Gastroesophageal sphincter (tissue), 4 donors: Measurements from ENCODE around the gene CERT1. TPM values are rescaled to one million over a fixed set of nuclear protein-coding genes. Genes with fewer than 3 reads are reported as not detected.

Experiments used
- ATAC-seq: fragments of 150-250 bp; one replicate; pipeline ENCODE4 v1.9.1; 2016; ENCODE audit warnings: mild to moderate bottlenecking, moderate library complexity
- H3K27ac ChIP-seq, 4 donors: fragments of 200-600 bp; sonication (generic) in 3 of 4; 1 replicate in 3 of 4; 2 replicates in 1 of 4; pipeline ENCODE4 v1.5.1; 2016 to 2019
- H3K27me3 ChIP-seq: fragments of 200-600 bp; sonication (generic); one replicate; pipeline ENCODE4 v1.5.1; 2019
- H3K36me3 ChIP-seq, 2 donors: fragments of 200-600 bp; sonication (generic); one replicate each; pipeline ENCODE4 v1.5.1; 2019; ENCODE audit warnings: control low read depth in 1 of 2
- H3K4me1 ChIP-seq, 3 donors: fragments of 200-600 bp; sonication (generic); 1 replicate in 2 of 3; 2 replicates in 1 of 3; pipeline ENCODE4 v1.5.1; 2016 to 2019; ENCODE audit warnings: control low read depth in 2 of 3
- H3K4me3 ChIP-seq, 2 donors: fragments of 200-600 bp; sonication (generic); one replicate each; pipeline ENCODE4 v1.5.1; 2019; ENCODE audit warnings: mild to moderate bottlenecking in 1 of 2, moderate library complexity in 1 of 2
- H3K9me3 ChIP-seq, 3 donors: fragments of 200-600 bp; sonication (generic); one replicate each; pipeline ENCODE4 v1.5.1; 2017 to 2019; ENCODE audit warnings: control low read depth in 2 of 3
- CTCF ChIP-seq, 4 experiments: fragments of 200-600 bp in 2 of 4; fragments of 450-650 bp in 2 of 4; sonication (generic) in 1 of 4; IDR thresholded peaks; one replicate each; pipeline ENCODE4 v1.5.1; 2017 to 2019; ENCODE audit warnings: antibody characterized with exemption in 4 of 4, mild to moderate bottlenecking in 2 of 4, moderate library complexity in 2 of 4
- EP300 ChIP-seq: sonication (generic); formaldehyde crosslinking; IDR thresholded peaks from one replicate; pipeline ENCODE4 v1.6.1; 2017; ENCODE audit warnings: antibody characterized with exemption, mild to moderate bottlenecking
- POLR2A ChIP-seq, 2 donors: fragments of 450-650 bp; IDR thresholded peaks; one replicate each; pipeline ENCODE4 v1.6.1; 2017; ENCODE audit warnings: antibody characterized with exemption in 2 of 2, mild to moderate bottlenecking in 2 of 2, moderate library complexity in 1 of 2
- POLR2AphosphoS5 ChIP-seq: sonication (generic); formaldehyde crosslinking; IDR thresholded peaks from one replicate; pipeline ENCODE4 v1.6.1; 2017; ENCODE audit warnings: antibody characterized with exemption
- WGBS, 2 donors: methylation state at CpG; one replicate each; pipeline ENCODE4 v1.1.5; 2018; ENCODE audit warnings: low coverage in 1 of 2; 5-methylcytosine and 5-hydroxymethylcytosine counted together
- small RNA-seq, 4 donors: library from RNA; depleted of rRNA; stranded (forward); fragments of <200 nt; gene quantifications; one replicate each; pipeline ENCODE3, GENCODE V24; 2016
- total RNA-seq, 4 donors: library from RNA; depleted of rRNA; stranded (reverse); fragments of >200 nt; gene quantifications; one replicate each; pipeline ENCODE4 v1.1.0, GENCODE V29; 2016

Gene CERT1
- total RNA-seq, 4 donors from 2014 or later: 23.4 to 46.5 (median 36.6) TPM

DNA sequence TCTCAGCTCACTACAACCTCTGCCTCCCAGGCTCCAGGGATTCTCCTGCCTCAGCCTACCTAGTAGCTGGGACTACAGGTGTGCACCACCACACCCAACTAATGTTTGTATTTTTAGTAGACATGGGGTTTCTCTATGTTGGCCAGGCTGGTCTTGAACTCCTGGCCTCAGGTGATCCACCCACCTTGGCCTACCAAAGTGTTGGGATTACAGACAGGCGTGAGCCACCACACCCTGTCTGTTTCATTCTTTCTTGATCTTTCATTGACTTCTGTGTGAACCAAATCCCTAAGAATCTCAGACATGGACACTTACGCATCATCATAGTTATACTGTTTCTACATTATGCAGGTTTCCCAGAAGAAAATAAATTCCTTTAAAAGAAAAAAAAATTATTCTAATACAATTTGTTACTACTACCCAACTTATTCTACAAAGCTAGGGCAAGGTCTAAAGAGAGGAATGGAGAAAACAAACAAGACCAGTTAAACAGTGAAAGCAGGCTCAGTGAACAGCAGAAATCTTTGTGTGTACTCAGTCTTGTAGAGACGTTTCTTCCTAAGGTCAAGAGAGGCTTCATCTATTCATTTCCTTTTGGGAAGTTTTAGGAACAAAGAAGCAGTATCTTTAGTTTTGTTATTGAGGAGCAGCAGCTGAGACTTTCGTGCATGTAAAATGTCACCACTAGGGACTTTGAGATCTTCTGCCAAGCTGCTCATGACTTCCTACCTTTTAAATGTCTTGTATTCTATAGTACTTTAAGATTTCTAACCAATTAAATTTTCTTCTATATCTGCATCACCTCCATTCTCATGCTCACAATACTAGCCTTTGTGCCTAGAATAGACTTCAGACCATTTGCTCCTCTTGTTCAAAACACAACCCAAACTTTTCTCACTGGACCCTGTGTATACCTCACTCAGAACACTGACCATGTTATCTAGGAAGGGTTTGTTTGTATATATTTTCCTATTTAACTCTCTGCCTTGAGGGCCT lies 180.0 kb downstream of the CERT1 start:
- Histone ChIP-seq H3K9me3 (no peaks in the 10 kb centered on the region), H3K27me3 (no peaks in the 10 kb centered on the region), H3K36me3 (no peaks in the 10 kb centered on the region), H3K4me1 (peaks cover 0 to 6% (median 0%) of the 10 kb centered on the region in 3 donors), H3K4me3 (no peak overlapping the region), H3K27ac (no peak overlapping the region)
- ATAC-seq: no peak
- 33 to 60% methylated on average over 2 to 3 of the region's 4 CpGs for WGBS, 2 donors
- TF ChIP-seq POLR2A (IDR thresholded peaks at IDR 0.05) (no peak), CTCF (IDR thresholded peaks at IDR 0.05) (no peak), POLR2AphosphoS5 (no peak), EP300 (no peak)

DNA sequence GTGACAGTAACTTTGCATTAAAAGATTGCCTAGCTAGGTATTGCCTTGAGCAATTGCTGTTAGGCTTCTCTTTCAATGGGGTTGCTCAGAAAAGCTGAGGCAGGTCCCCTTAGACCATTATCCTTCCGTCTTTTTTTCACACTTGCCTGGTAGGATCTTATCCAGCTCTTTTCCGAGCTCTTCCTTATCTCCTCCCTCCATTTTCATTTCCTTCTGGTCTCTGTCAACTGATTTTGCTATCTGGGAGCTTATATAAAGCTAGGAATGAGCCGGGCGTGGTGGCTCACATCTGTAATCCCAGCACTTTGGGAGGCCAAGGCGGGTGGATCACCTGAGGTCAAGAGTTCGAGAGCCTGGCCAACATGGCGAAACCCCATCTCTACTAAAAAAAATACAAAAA lies 181.0 kb downstream of the CERT1 start:
- no peak overlapping the region for H3K4me3 ChIP-seq
- WGBS, 2 donors: 85 to 100% methylated on average over 6 to 7 of the region's 7 CpGs

More for the DNA sequence above, 181.0 kb downstream of the CERT1 start:
- H3K4me1 ChIP-seq: no peaks in the 10 kb centered on the region
- no peaks in the 10 kb centered on the region for H3K27me3 ChIP-seq
- no peak overlapping the region for H3K27ac ChIP-seq
- no peak for ATAC-seq
- no peak for TF ChIP-seq POLR2A (IDR thresholded peaks at IDR 0.05)
- TF ChIP-seq CTCF (IDR thresholded peaks at IDR 0.05): no peak
- no peak for TF ChIP-seq EP300
- no peak for TF ChIP-seq POLR2AphosphoS5
- no peaks in the 10 kb centered on the region for H3K9me3 ChIP-seq
- no peaks in the 10 kb centered on the region for H3K36me3 ChIP-seq

Small RNA genes within 50 kb of the gene (small RNA-seq; reads per million reads assigned to genes)
- gene RNU7-175P: 0 reads per million in 4 donors

Other genes with a start within 250 kb of the CERT1 start
- gene HMGCR, start 174.4 kb downstream of the CERT1 start, total RNA-seq: 10 to 100 TPM; 10.4 to 14.2 (median 13.5) TPM
- gene POLK, start 262 bp upstream of the CERT1 start, total RNA-seq: 10 to 100 TPM; 34.7 to 64.4 (median 41.8) TPM
- under 1 TPM in 2 of 4 donors, not detected in 2; 0.20 to 0.94 TPM for gene ANKDD1B, start 99.8 kb upstream of the CERT1 start, total RNA-seq
- gene POC5, start 205.8 kb upstream of the CERT1 start, total RNA-seq: 10 to 100 TPM in 3 of 4 donors, 1 to 10 TPM in 1; 6.1 to 41.6 (median 11.3) TPM